ENCODE measurements around the gene ATXN1. TPM values are rescaled to one million over a fixed set of nuclear protein-coding genes. Genes with fewer than 3 reads are reported as not detected.

Gene ATXN1
- polyA plus RNA-seq, 1 of the 3 experiments (the other 2 are of a cell fraction) = 7.9 TPM

DNA sequence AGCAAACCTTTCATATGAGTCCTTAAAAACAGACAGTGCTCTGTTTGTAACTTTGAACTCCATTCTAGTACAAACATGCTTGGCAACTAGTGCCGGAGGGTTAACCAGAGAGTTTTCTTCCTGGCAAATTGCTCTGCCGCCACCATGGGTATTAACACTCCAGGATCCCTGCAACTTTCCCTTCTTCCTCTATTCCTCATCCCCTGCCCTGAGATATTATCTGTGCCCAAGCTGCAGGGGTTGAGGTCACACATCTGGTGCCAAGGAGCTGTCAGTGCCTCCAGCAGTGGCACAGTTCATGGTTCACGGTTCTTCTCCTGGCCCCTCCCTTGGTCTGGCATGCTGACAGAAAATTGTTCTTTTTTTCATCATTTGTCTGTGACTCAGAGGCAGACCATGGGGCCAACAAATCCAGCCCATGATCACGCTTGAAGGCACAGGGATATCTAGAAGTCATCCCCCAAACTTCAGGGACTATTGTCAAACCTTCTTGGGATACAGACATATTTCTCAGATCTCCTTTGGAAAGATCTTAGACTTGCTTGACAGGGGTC is 77.5 kb downstream of the ATXN1 start (continued):
- TF ChIP-seq, protein P1, sequence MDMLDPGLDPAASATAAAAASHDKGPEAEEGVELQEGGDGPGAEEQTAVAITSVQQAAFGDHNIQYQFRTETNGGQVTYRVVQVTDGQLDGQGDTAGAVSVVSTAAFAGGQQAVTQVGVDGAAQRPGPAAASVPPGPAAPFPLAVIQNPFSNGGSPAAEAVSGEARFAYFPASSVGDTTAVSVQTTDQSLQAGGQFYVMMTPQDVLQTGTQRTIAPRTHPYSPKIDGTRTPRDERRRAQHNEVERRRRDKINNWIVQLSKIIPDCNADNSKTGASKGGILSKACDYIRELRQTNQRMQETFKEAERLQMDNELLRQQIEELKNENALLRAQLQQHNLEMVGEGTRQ (IDR thresholded peaks at IDR 0.05; ENCODE audit: borderline replicate concordance, low read depth, low read length) = no peak
- TF ChIP-seq TEAD4 (IDR thresholded peaks at IDR 0.05; ENCODE audit: borderline replicate concordance, insufficient read depth) (peak; percentile 73), RCOR1 (IDR thresholded peaks at IDR 0.05; ENCODE audit: low read length) (no peak), FOSL2 (IDR thresholded peaks at IDR 0.05; ENCODE audit: borderline replicate concordance, low read depth) (peak; percentile 79; the same call in 1 of the 2 replicates), RAD21 (IDR thresholded peaks at IDR 0.05; ENCODE audit: low read length) (no peak), POLR2AphosphoS5 (IDR thresholded peaks at IDR 0.05; ENCODE audit: low read depth, low read length) (peak; percentile 37; the same call in 1 of the 2 replicates)

DNA sequence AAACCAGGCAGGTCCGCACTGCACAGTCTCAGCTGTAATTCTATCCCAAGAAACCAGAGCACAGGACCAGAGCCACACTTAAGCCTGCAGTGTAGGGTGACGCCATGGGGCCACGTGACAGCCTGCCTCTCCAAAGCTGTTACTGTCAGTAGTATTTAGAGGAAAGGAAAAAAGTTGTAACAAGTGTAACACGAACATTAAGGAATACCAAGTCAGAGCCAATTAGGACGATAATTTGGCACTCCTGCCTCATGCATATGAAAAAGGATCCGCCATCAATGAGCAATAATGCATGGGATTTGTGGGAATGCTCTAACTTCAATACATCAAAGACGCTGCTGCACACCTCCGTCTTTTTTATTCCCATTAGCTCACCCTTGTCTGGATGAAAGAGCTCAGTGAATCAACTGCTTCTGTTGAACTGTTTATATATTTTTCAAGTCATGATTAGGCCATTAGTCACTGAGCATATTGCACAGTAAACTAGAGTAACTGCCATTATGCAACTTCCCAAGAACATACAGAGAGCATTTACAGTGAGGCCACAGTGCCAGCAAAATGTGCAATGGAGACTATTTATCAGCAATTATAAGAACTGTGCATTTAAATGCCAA is 79.9 kb downstream of the ATXN1 start:
- Histone ChIP-seq H3K9me2 (no peaks in the 10 kb centered on the region), H3K36me3 (replicated peaks in 1 of 2; ENCODE audit: control insufficient read depth in 1 of 2, insufficient read depth in 2 of 2, low read length in 1 of 2) (peaks cover 0 to 8% of the 10 kb centered on the region in 2 experiments), H3K4me1 (ENCODE audit: control insufficient read depth in 1 of 2, insufficient read depth in 2 of 2, low read depth in 1 of 2, low read length in 1 of 2) (peaks cover 3 to 24% of the 10 kb centered on the region in 2 experiments; a peak in 3 of 4 replicates), H3K4me2 (no peak overlapping the region; the same call in 1 of the 2 replicates), H4K20me1 (ENCODE audit: insufficient read depth) (peaks cover 8% of the 10 kb centered on the region), H2AFZ (ENCODE audit: low read depth) (no peak overlapping the region), H3K9ac (no peak overlapping the region), H3K27ac (ENCODE audit: low read depth in 2 of 2, low read length in 1 of 2) (peak overlapping the region in 1 of 2 experiments; percentile 61; a peak in 2 of 4 replicates), H3F3A (replicated peaks; ENCODE audit: insufficient read depth) (peaks cover 24% of the 10 kb centered on the region), H3K27me3 (ENCODE audit: insufficient read depth) (no peaks in the 10 kb centered on the region), H3K9me3 (no peaks in the 10 kb centered on the region), H3K4me3 (ENCODE audit: low read depth in 2 of 2, low read length in 1 of 2) (no peak overlapping the region), H3K79me2 (ENCODE audit: insufficient read depth) (peaks cover 56% of the 10 kb centered on the region)
- 75% methylated on average over 8 of the region's 8 CpGs for WGBS (ENCODE audit: low lambda C conversion rate)
- POLR2A ChIA-PET = no interaction called here
- no peak for DNase-seq
- TF ChIP-seq RXRA (IDR thresholded peaks at IDR 0.05; ENCODE audit: borderline replicate concordance, low read depth) (peak; percentile 20; the same call in 1 of the 2 replicates), FOSL2 (IDR thresholded peaks at IDR 0.05; ENCODE audit: borderline replicate concordance, low read depth) (peak; percentile 69), EP300 (IDR thresholded peaks at IDR 0.05; ENCODE audit: borderline replicate concordance in 1 of 2, low read depth in 1 of 2, low read length in 1 of 2) (peak in 1 of 2 experiments; percentile 53; a peak in 1 of 4 replicates), TCF12 (IDR thresholded peaks at IDR 0.05) (peak; percentile 77), JUND (IDR thresholded peaks at IDR 0.05) (peak; percentile 84), FOXJ3 (CRISPR knock-in tag; IDR thresholded peaks at IDR 0.05) (no peak), GATA2 (CRISPR knock-in tag; IDR thresholded peaks at IDR 0.05) (no peak), NFIC (IDR thresholded peaks at IDR 0.05; ENCODE audit: borderline replicate concordance) (peak; percentile 60; the same call in 1 of the 2 replicates)
- TF ChIP-seq, protein P2, sequence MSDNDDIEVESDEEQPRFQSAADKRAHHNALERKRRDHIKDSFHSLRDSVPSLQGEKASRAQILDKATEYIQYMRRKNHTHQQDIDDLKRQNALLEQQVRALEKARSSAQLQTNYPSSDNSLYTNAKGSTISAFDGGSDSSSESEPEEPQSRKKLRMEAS (IDR thresholded peaks at IDR 0.05; ENCODE audit: low read depth) = 0 out of 2 replicates have a peak, but pooled peaks have one; percentile 32
- TF ChIP-seq, protein P3, sequence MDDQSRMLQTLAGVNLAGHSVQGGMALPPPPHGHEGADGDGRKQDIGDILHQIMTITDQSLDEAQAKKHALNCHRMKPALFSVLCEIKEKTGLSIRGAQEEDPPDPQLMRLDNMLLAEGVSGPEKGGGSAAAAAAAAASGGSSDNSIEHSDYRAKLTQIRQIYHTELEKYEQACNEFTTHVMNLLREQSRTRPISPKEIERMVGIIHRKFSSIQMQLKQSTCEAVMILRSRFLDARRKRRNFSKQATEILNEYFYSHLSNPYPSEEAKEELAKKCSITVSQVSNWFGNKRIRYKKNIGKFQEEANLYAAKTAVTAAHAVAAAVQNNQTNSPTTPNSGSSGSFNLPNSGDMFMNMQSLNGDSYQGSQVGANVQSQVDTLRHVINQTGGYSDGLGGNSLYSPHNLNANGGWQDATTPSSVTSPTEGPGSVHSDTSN (IDR thresholded peaks at IDR 0.05) = peak; percentile 69
- CTCF ChIA-PET = no interaction called here

All from SK-N-SH (cell line).